22Rv1 (cell line): Measurements from ENCODE around the gene TIAM2.

Source experiments
- H3K27ac ChIP-seq: fragments of 450-650 bp; 2 replicates; pipeline ENCODE4 v1.5.1; 2017
- ZFX ChIP-seq: fragments of 450-650 bp; IDR thresholded peaks from 2 replicates; pipeline ENCODE4 v1.6.1; 2017; ENCODE audit warnings: antibody characterized with exemption, borderline replicate concordance
- TF ChIP-seq, protein P1 (sequence below): fragments of 450-650 bp; IDR thresholded peaks from 2 replicates; pipeline ENCODE4 v1.5.1; 2017; ENCODE audit warnings: mild to moderate bottlenecking

TIAM2 gene

DNA sequence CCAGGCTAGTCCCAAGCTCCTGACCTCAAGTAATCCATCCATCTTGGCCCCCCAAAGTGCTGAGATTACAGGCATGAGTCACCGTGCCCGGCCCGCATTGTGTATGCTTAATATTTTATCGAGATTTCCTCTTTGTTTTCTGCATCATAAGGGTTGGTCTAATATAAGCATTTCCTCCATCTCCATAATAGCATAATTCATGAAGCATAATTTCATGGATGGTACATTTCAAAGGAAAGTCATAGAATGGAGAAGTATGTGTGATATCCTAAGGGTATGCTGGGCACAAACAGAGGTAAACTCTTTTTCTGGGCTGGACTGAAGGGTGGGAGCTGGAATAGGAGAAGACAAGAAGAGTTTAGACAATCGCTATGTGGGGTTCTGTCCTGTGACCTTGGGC, 17.5 kb upstream of the TIAM2 start:
- TF ChIP-seq ZFX, result no peak
- TF ChIP-seq, protein P1, sequence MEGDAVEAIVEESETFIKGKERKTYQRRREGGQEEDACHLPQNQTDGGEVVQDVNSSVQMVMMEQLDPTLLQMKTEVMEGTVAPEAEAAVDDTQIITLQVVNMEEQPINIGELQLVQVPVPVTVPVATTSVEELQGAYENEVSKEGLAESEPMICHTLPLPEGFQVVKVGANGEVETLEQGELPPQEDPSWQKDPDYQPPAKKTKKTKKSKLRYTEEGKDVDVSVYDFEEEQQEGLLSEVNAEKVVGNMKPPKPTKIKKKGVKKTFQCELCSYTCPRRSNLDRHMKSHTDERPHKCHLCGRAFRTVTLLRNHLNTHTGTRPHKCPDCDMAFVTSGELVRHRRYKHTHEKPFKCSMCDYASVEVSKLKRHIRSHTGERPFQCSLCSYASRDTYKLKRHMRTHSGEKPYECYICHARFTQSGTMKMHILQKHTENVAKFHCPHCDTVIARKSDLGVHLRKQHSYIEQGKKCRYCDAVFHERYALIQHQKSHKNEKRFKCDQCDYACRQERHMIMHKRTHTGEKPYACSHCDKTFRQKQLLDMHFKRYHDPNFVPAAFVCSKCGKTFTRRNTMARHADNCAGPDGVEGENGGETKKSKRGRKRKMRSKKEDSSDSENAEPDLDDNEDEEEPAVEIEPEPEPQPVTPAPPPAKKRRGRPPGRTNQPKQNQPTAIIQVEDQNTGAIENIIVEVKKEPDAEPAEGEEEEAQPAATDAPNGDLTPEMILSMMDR, result no peak
- no peak overlapping the region for H3K27ac ChIP-seq

DNA sequence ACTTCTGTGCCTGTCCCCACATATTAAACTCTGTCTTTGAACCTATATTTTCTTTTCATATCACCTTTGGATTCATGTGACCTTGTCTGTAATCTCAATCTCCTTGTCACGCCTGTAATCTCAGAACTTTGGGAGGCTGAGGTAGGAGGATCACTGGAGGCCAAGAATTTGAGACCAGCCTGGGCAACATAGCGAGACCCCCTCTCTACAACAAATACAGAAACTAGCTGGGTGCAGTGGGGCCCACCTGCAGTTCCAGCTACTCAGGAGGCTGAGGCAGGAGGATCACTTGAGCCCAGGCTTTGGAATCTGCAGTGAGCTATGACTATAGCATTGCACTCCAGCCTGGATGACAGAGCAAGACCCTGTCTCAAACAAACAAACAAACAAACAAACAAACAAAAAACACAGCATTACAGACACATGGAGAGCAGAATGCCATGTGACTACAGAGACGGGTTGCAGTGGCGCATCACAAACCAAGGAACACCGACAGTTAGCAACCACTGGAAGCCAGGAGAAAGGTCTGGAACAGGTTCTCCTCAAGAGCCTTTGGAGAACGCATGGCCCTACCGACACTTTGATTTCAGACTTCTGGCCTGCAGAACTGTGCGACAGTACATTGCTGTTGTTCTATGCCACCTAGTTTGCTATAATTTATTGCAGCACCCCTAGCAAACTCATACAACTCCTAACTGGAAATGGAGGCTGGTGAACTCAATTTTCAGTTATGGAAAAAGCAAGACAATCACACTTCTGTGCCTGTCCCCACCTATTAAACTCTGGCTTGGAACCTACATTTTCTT, 14.6 kb upstream of the TIAM2 start:
- no peak for TF ChIP-seq ZFX
- TF ChIP-seq, protein P1, result no peak

DNA sequence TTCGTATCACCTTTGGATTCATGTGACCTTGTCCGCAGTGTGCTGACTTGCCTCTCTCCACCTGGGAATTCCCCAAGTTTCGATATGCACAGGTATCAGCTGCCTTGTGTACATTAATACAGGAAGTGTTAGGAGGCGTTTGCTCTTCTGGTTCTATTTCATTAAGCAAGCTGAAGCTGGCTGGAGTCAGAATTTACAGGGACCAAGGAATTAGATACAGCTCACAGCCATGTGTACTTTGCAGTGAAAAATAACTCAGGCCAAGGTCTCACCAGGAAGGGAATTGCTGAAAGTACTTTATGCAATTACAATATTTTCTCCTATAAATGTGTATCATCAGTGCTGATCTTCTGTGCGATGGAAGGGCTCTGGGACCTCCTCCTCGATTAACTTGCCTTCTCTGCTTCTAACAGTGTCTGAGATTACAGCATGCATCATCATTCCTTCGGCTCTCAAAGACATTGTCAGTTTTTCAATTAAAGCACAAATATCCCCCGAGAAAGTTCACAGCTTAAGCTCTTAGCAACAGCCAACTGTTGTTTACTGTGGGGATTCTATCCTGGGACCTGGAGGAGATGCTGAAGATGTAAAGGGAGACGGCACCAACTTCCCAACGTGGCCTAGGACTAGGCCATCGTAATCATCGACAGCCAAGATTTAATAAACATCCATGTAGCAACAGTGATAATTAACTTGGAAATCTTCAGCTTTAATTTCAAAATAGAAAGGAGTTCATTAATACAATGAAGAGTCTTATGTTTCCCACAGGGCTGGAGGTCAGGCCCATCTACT, 13.8 kb upstream of the TIAM2 start:
- H3K27ac ChIP-seq, result no peak overlapping the region

More for the DNA sequence above, 14.6 kb upstream of the TIAM2 start:
- H3K27ac ChIP-seq, result no peak overlapping the region

DNA sequence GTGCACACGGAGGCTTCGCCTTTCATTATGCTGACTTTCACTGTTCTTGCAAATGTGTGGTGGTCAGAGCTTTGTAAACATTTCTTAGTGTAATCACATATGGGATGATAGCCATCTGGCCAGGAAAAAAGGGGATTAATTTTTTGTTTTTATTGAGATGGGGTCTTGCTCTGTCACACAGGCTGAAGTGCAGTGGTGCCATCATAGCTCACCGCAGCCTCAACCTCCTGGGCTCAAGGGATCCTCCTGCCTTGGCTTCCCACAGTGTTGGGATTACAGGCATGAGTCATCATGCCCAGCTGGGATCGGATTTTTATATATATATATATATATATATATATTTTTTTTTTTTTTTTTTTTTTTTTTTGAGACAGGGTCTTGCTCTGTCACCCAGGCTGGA, 11.0 kb upstream of the TIAM2 start:
- no peak for TF ChIP-seq ZFX
- TF ChIP-seq, protein P1, result no peak

More for the DNA sequence above, 13.8 kb upstream of the TIAM2 start:
- TF ChIP-seq ZFX, result no peak
- TF ChIP-seq, protein P1, result no peak

DNA sequence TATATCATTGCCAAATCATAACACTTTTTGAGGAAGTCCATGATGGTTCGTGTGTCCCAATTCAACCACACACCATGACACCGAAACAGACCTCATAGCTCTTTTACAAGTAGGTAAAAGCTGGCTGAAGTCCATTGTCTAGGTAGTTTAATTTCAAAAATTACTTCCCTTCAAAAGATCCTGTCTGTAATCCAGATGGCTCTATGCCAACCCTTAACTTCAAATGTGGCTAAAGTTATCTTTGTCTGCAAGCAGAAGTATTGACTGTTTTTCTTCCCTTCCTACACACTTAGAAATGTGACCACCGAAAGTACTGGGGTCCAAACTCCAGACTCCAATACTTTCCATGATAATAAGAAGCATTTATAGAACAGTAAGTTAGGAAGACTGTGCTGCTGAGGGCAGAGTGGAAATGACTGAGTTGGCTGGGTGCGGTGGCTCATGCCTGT, 8.3 kb upstream of the TIAM2 start:
- H3K27ac ChIP-seq, result no peak overlapping the region
- TF ChIP-seq, protein P1, result no peak
- TF ChIP-seq ZFX, result no peak

More for the DNA sequence above, 11.0 kb upstream of the TIAM2 start:
- no peak overlapping the region for H3K27ac ChIP-seq

DNA sequence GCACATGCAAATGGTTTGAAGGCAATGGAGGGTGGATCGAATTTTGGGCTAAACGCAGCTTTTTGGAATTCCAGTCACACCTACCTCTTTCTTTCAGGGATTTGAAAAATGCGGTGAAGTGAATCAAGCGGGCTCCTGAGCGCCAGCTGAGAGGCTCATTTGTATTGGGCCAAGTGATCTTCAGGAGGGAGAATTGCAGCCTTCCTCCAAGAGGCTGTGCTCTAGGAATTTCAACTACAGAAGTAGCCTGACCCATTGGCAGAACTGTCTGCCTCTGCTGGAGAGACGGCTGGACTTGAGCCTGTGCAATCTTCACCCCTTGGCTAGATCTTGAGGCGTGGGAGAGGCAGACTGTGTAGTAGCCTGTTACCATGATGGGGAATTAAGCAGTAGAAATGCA, 5.7 kb upstream of the TIAM2 start:
- H3K27ac ChIP-seq, result no peak overlapping the region
- TF ChIP-seq, protein P1, result no peak
- TF ChIP-seq ZFX, result no peak

DNA sequence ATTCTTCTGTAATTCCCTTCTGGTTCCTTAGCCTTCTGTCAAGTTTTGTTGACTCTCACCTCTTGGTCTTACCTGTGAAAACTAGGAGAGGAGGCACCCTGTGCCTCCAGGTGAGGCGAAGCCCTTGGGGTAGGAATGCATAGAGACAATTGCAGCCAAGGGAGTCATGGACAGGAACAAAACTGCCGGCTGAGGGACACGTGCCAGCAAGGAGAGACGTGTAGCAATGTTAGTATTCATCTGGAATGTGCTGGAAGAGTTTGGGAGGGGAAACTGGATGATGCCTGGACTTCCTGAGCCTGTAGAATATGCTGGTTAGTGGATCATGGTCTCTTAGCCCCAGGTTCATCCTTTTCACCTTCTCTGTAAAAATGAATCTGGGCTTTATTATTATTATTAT, 3.9 kb upstream of the TIAM2 start:
- no peak overlapping the region for H3K27ac ChIP-seq
- no peak for TF ChIP-seq ZFX
- TF ChIP-seq, protein P1, result no peak
